ENCODE measurements around the gene SH3BP5. TPM values are rescaled to one million over a fixed set of nuclear protein-coding genes. Genes with fewer than 3 reads are reported as not detected.

Gene SH3BP5
- polyA plus RNA-seq, 2 donors = 8.6 to 13.6 TPM

GRCh38 chr3:15207836-15208504, 124.4 kb downstream of the SH3BP5 start:
- Histone ChIP-seq H3K4me3 (ENCODE audit: low read depth in 1 of 2, low read length in 2 of 2) (peak overlapping the region in 1 of 2 donors; percentile 86), H3K9me3 (ENCODE audit: control insufficient read depth in 2 of 2, insufficient read depth in 1 of 2, low read depth in 1 of 2, low read length in 1 of 2) (no peaks in the 10 kb centered on the region), H3K27me3 (ENCODE audit: control insufficient read depth in 1 of 2, insufficient read depth in 2 of 2, low read length in 2 of 2) (no peaks in the 10 kb centered on the region), H3K4me1 (ENCODE audit: control insufficient read depth in 2 of 2, insufficient read depth in 2 of 2, low read length in 1 of 2) (no peaks in the 10 kb centered on the region), H3K36me3 (ENCODE audit: control insufficient read depth in 2 of 2, insufficient read depth in 2 of 2, low read length in 1 of 2) (no peaks in the 10 kb centered on the region), H3K27ac (ENCODE audit: low read depth in 2 of 2, low read length in 1 of 2) (peak overlapping the region in 1 of 2 donors; percentile 22)
- WGBS, 2 donors = 64 to 66% methylated on average over 5 of the region's 5 CpGs

GRCh38 chr3:15206662-15207576, 125.5 kb downstream of the SH3BP5 start:
- H3K4me3 ChIP-seq (ENCODE audit: low read depth in 1 of 2, low read length in 2 of 2) = peak overlapping the region; percentile 86 to 91
- H3K9me3 ChIP-seq (ENCODE audit: control insufficient read depth in 2 of 2, insufficient read depth in 1 of 2, low read depth in 1 of 2, low read length in 1 of 2) = no peaks in the 10 kb centered on the region
- peak overlapping the region; percentile 97 for H3K27ac ChIP-seq (ENCODE audit: low read depth in 2 of 2, low read length in 1 of 2)
- no peaks in the 10 kb centered on the region for H3K36me3 ChIP-seq (ENCODE audit: control insufficient read depth in 2 of 2, insufficient read depth in 2 of 2, low read length in 1 of 2)
- no peaks in the 10 kb centered on the region for H3K4me1 ChIP-seq (ENCODE audit: control insufficient read depth in 2 of 2, insufficient read depth in 2 of 2, low read length in 1 of 2)
- no peaks in the 10 kb centered on the region for H3K27me3 ChIP-seq (ENCODE audit: control insufficient read depth in 1 of 2, insufficient read depth in 2 of 2, low read length in 2 of 2)
- WGBS, 2 donors = 2 to 3% methylated on average over 29 to 30 of the region's 30 CpGs

- WGBS, 2 donors = 1% methylated on average over 69 to 92 of the region's 92 CpGs
- Histone ChIP-seq H3K9me3 (ENCODE audit: control insufficient read depth in 2 of 2, insufficient read depth in 1 of 2, low read depth in 1 of 2, low read length in 1 of 2) (no peaks in the 10 kb centered on the region), H3K36me3 (ENCODE audit: control insufficient read depth in 2 of 2, insufficient read depth in 2 of 2, low read length in 1 of 2) (no peaks in the 10 kb centered on the region), H3K27me3 (ENCODE audit: control insufficient read depth in 1 of 2, insufficient read depth in 2 of 2, low read length in 2 of 2) (no peaks in the 10 kb centered on the region), H3K4me1 (ENCODE audit: control insufficient read depth in 2 of 2, insufficient read depth in 2 of 2, low read length in 1 of 2) (no peaks in the 10 kb centered on the region), H3K4me3 (ENCODE audit: low read depth in 1 of 2, low read length in 2 of 2) (peak within 1 kb of the TSS; percentile 86 to 91), H3K27ac (ENCODE audit: low read depth in 2 of 2, low read length in 1 of 2) (peak within 1 kb of the TSS; percentile 97)
These were observed 126.3 kb downstream of the SH3BP5 start, which contains the start of gene CAPN7 for GRCh38 chr3:15205934-15206661. TSS of gene CAPN7 (plus strand) at chr3:15206246. CDS start at chr3:15206496, 250 bp downstream.

- Histone ChIP-seq H3K9me3 (ENCODE audit: control insufficient read depth in 2 of 2, insufficient read depth in 1 of 2, low read depth in 1 of 2, low read length in 1 of 2) (no peaks in the 10 kb centered on the region), H3K27me3 (ENCODE audit: control insufficient read depth in 1 of 2, insufficient read depth in 2 of 2, low read length in 2 of 2) (no peaks in the 10 kb centered on the region), H3K27ac (ENCODE audit: low read depth in 2 of 2, low read length in 1 of 2) (peak overlapping the region; percentile 28 to 97), H3K36me3 (ENCODE audit: control insufficient read depth in 2 of 2, insufficient read depth in 2 of 2, low read length in 1 of 2) (no peaks in the 10 kb centered on the region), H3K4me3 (ENCODE audit: low read depth in 1 of 2, low read length in 2 of 2) (peak overlapping the region; percentile 86 to 91), H3K4me1 (ENCODE audit: control insufficient read depth in 2 of 2, insufficient read depth in 2 of 2, low read length in 1 of 2) (no peaks in the 10 kb centered on the region)
- WGBS, 2 donors = 0 to 2% methylated on average over 3 of the region's 3 CpGs
These were observed 126.9 kb downstream of the SH3BP5 start for GRCh38 chr3:15205482-15205933.

Other genes with a start within 250 kb of the SH3BP5 start
- 1 to 10 TPM; 4.7 to 5.7 TPM for gene RBSN, start 233.4 kb downstream of the SH3BP5 start, polyA plus RNA-seq
- gene CAPN7, start 126.3 kb downstream of the SH3BP5 start, polyA plus RNA-seq = 10 to 100 TPM; 11.2 to 11.9 TPM
- 1 to 10 TPM; 5.6 to 8.9 TPM for gene METTL6, start 95.0 kb upstream of the SH3BP5 start, polyA plus RNA-seq
- 1 to 10 TPM; 3.2 to 6.3 TPM for gene EAF1, start 95.0 kb upstream of the SH3BP5 start, polyA plus RNA-seq
- under 1 TPM; 0.47 to 0.65 TPM for gene COLQ, start 189.1 kb upstream of the SH3BP5 start, polyA plus RNA-seq

All from esophagus (tissue), 2 donors.